ENCODE data around the gene E2F1.

DNA sequence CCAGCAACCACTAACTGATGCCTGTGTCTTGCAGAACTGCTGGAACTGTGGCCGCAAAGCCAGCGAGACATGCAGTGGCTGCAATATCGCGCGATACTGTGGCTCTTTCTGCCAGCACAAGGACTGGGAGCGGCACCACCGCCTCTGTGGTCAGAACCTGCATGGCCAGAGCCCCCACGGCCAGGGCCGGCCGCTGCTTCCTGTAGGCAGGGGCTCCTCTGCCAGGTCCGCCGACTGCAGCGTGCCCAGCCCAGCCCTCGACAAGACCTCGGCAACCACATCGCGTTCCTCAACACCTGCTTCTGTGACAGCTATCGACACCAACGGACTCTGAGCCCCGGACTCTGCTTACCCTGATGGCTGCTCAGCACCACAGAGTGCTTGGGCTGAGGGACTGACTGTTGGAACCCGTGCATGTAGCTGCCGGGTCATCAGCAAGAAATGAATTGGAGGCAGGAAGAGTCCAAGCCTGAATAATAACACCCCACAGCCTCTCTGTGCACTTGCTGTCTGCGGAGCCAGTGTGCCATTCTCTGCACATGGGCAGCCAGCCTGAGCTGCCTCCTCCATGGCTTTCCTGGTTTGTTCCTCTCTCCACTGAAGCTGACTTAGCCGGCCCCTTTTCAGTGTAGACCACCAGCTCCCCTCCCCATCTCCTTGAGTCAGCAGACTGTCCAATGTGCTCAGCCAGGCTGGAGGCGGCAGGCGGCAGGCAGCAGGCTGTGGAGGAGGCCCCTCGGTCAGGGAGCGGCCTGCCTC lies 41.7 kb downstream of the E2F1 start:
- TF ChIP-seq JAZF1 (CRISPR knock-in tag; IDR thresholded peaks at IDR 0.05) (no peak), SP1 (CRISPR knock-in tag; conservative IDR thresholded peaks at IDR 0.05) (no peak), CBFB (CRISPR knock-in tag; IDR thresholded peaks at IDR 0.05; ENCODE audit: low read depth) (no peak), CTCF (IDR thresholded peaks at IDR 0.05) (no peak), ZNF121 (CRISPR knock-in tag; IDR thresholded peaks at IDR 0.05) (no peak), GRHL2 (CRISPR knock-in tag; IDR thresholded peaks at IDR 0.05; ENCODE audit: insufficient replicate concordance, severe bottlenecking) (no peak)

Data from WTC11 (cell line).